Measurements from ENCODE around the gene FNBP1L. TPM values are rescaled to one million over a fixed set of nuclear protein-coding genes. Genes with fewer than 3 reads are reported as not detected.

Gene FNBP1L
- total and polyA plus RNA-seq, 2 of the 8 experiments (the other 6 are each of a cell fraction or from before 2014, with no cell fraction given) = 48.9 to 95.9 TPM

DNA sequence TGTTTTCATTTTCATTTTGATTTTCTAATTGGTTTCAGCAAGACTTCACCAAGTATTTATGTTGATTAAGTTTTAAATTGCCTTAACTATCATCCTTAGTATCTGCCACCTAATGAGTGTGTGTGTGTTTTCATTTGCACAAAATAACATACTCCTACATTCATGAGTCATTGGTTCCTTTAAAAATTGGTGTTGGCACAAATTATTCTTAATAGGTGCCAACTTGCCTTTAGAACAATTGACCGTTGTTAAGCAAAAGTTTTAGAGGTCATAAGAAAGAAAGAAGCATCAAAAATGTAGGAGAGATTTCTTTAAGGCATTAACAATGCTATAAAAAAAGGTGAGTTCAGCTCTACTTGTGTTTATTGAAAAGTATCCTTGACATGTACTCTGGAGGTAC is 77.5 kb downstream of the FNBP1L start:
- DNase-seq (ENCODE audit: low read depth in 1 of 2, low spot score in 2 of 2) (no peak), FAIRE-seq (no peak)
- WGBS, 2 experiments (ENCODE audit: extremely low coverage in 1 of 2, insufficient coverage in 1 of 2, insufficient read length in 1 of 2, insufficient replicate concordance in 2 of 2, low coverage in 1 of 2, low lambda C conversion rate in 2 of 2, missing lambda C conversion rate in 1 of 2) = 100% methylated on average over 1 of the region's 1 CpG; no CpG with 5 or more reads in 1 of the 2 experiments
- Histone ChIP-seq H3K56ac (replicated peaks; ENCODE audit: insufficient read length, low read depth, low read length) (no peak overlapping the region), H2BK5ac (ENCODE audit: low read depth, low read length) (no peak overlapping the region), H2AK5ac (ENCODE audit: low read depth, low read length) (no peak overlapping the region), H3K79me2 (ENCODE audit: control insufficient read depth in 1 of 2, insufficient read depth in 2 of 2, low read length in 2 of 2) (peaks cover 0 to 31% of the 10 kb centered on the region in 2 experiments; a peak in 2 of 4 replicates), H3K9me3 (ENCODE audit: insufficient read depth in 2 of 2, low read depth in 1 of 2, low read length in 1 of 2) (no peaks in the 10 kb centered on the region), H4K8ac (ENCODE audit: extremely low read depth, insufficient read depth, low read length) (no peak overlapping the region), H3K4me3 (ENCODE audit: extremely low read depth in 1 of 4, insufficient read depth in 2 of 4, low read depth in 3 of 4, low read length in 4 of 4) (no peak overlapping the region), H3K14ac (ENCODE audit: insufficient read length) (no peak overlapping the region), H2AFZ (ENCODE audit: low read length) (no peak overlapping the region), H2BK15ac (ENCODE audit: low read length) (no peak overlapping the region), H3K4ac (replicated peaks; ENCODE audit: insufficient read length, low read depth, low read length) (no peak overlapping the region), H2BK120ac (replicated peaks; ENCODE audit: low read depth, low read length) (no peak overlapping the region), H3K18ac (ENCODE audit: extremely low read depth, low read length) (no peak overlapping the region), H3K23me2 (ENCODE audit: low read depth, low read length) (no peaks in the 10 kb centered on the region), H3K4me2 (ENCODE audit: insufficient read depth in 1 of 2, low read depth in 2 of 2, low read length in 2 of 2) (no peak overlapping the region), H3K36me3 (ENCODE audit: control insufficient read depth in 2 of 4, insufficient read depth in 4 of 4, low read length in 3 of 4) (peaks cover 0 to 45% (median 7%) of the 10 kb centered on the region in 4 experiments; a peak in 4 of 8 replicates), H3K9ac (replicated peaks in 1 of 4; ENCODE audit: extremely low read depth in 1 of 4, low read depth in 3 of 4, low read length in 3 of 4) (no peak overlapping the region), H3K23ac (ENCODE audit: insufficient read length) (no peak overlapping the region), H3K79me1 (ENCODE audit: low read depth, low read length) (peaks cover 2% of the 10 kb centered on the region; the same call in 1 of the 2 replicates), H4K5ac (ENCODE audit: insufficient read length, low read depth, low read length) (no peak overlapping the region), H3K4me1 (replicated peaks in 1 of 4; ENCODE audit: control insufficient read depth in 3 of 4, insufficient read depth in 4 of 4, low read length in 3 of 4) (no peaks in the 10 kb centered on the region), H2BK20ac (ENCODE audit: low read length) (no peak overlapping the region), H3K27me3 (replicated peaks in 1 of 4; ENCODE audit: control insufficient read depth in 3 of 4, extremely low read depth in 1 of 4, insufficient read depth in 3 of 4, low read length in 3 of 4) (no peaks in the 10 kb centered on the region), H4K20me1 (replicated peaks in 1 of 2; ENCODE audit: control insufficient read depth in 1 of 2, insufficient read depth in 2 of 2, low read length in 2 of 2) (peaks cover 2 to 4% of the 10 kb centered on the region in 2 experiments), H3K27ac (ENCODE audit: low read depth, low read length) (no peak overlapping the region), H2BK12ac (ENCODE audit: low read depth, low read length) (no peak overlapping the region), H4K91ac (replicated peaks; ENCODE audit: insufficient read length, low read length) (no peak overlapping the region)
- ChIA-PET POLR2A (ENCODE audit: partially characterized antibody) (no interaction called here), CTCF (ENCODE audit: partially characterized antibody) (no interaction called here)
- TF ChIP-seq GTF2F1 (IDR thresholded peaks at IDR 0.05; ENCODE audit: borderline replicate concordance, low read depth, low read length) (no peak), TEAD4 (IDR thresholded peaks at IDR 0.05; ENCODE audit: low read depth, low read length) (no peak), SP4 (IDR thresholded peaks at IDR 0.05; ENCODE audit: low read length) (no peak), FOSL1 (IDR thresholded peaks at IDR 0.05; ENCODE audit: insufficient read depth, low read depth, low read length) (no peak), CTBP2 (IDR thresholded peaks at IDR 0.05; ENCODE audit: borderline replicate concordance, insufficient read depth, insufficient read length, low read length) (no peak), KDM4A (IDR thresholded peaks at IDR 0.05; ENCODE audit: low read depth, low read length, severe bottlenecking) (no peak), POLR2AphosphoS5 (IDR thresholded peaks at IDR 0.05; ENCODE audit: low read depth, low read length) (no peak), CREB1 (IDR thresholded peaks at IDR 0.05) (no peak)
- TF ChIP-seq, protein P1, sequence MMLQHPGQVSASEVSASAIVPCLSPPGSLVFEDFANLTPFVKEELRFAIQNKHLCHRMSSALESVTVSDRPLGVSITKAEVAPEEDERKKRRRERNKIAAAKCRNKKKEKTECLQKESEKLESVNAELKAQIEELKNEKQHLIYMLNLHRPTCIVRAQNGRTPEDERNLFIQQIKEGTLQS (IDR thresholded peaks at IDR 0.05; ENCODE audit: insufficient read depth, low read depth, low read length) = no peak

All from H1 (cell line).